NT2/D1 (cell line): ENCODE results near the gene PORCN.

ENCODE experiments used
- YY1 ChIP-seq: IDR thresholded peaks from 2 replicates; pipeline ENCODE4 v1.6.1; 2011; ENCODE audit not compliant: insufficient read length, insufficient read depth
- ZNF274 ChIP-seq: IDR thresholded peaks from 2 replicates; pipeline ENCODE4 v1.6.1; 2011; ENCODE audit warnings: mild to moderate bottlenecking, low read depth, low read length

DNA sequence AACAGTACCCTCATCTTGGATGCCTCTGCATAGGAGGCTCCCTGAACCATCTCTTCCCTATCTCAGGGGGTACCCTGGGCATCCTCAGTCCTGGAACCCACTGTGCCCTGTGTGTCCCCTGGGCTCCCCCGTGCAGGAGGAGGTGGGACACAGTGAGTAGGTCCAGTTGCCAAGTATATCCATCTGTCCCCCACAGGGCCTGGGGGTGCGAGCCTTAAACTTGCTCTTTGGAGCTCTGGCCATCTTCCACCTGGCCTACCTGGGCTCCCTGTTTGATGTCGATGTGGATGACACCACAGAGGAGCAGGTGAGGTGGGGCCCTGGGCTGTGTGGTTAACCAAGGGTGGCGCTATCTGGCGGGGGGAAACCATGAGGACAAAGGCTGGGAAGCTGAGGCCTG is 8.2 kb downstream of the PORCN start:
- TF ChIP-seq YY1 (no peak), ZNF274 (no peak)
